HepG2 (cell line): ENCODE results near the gene COPS9. TPM values are rescaled to one million over a fixed set of nuclear protein-coding genes. Genes with fewer than 3 reads are reported as not detected.

Experiments
- ATAC-seq: fragments of 200-7000 bp; cut with Tn5 transposase; 3 replicates; pipeline ENCODE4 v1.9.1; 2020; ENCODE audit warnings: mild to moderate bottlenecking, moderate library complexity
- BruUV-seq: library from RNA; stranded (reverse); fragments of 400-500 nt; replicated peaks from 2 replicates; lab custom pipeline; 2021; lab: Mats Ljungman, UMichigan
- CTCF ChIA-PET: fragments of 300-600 bp; formaldehyde crosslinking; extraction: SDS; loops from one replicate; lab custom pipeline; 2021; ENCODE audit warnings: low total read pairs, inconsistent platforms, low intra/inter-chr PET ratio; lab: Yijun Ruan, JAX
- POLR2A ChIA-PET: fragments of 350-600 bp; sonication (Branson Sonifier 250); formaldehyde crosslinking; loops from one replicate; lab custom pipeline; 2020; ENCODE audit warnings: antibody characterized with exemption, inconsistent platforms; lab: Yijun Ruan, JAX
- DNase-seq: peaks from one replicate; pipeline ENCODE4 v3.0.0-alpha.2; 2015; ENCODE audit warnings: low spot score
- FAIRE-seq: peaks from 3 replicates; lab custom pipeline; 2011; peaks lifted over from hg19 to GRCh38; lab: Jason Lieb, UNC
- H2AFZ ChIP-seq: one replicate; pipeline ENCODE4 v1.6.1; 2011; ENCODE audit warnings: low read length, inconsistent platforms
- H3K27ac ChIP-seq: fragments of 300-600 bp; 3 replicates; pipeline ENCODE4 v1.8.0; 2011; ENCODE audit warnings: mixed run types, mild to moderate bottlenecking, mixed read lengths, low read length, inconsistent platforms; ENCODE audit not compliant: insufficient read depth; ENCODE audit errors: extremely low read length
- H3K27me3 ChIP-seq, 2 experiments: fragments of 200-600 bp in 1 of 2; 2 replicates in 1 of 2; 3 replicates in 1 of 2; pipeline versions ENCODE4 v1.6.0 to v1.8.0; 2011; ENCODE audit warnings: low read length in 2 of 2, mild to moderate bottlenecking in 2 of 2, moderate library complexity in 2 of 2, inconsistent platforms in 1 of 2; ENCODE audit not compliant: insufficient read depth in 2 of 2, control insufficient read depth in 1 of 2
- H3K36me3 ChIP-seq, 2 experiments: fragments of 200-600 bp in 1 of 2; replicated peaks in 1 of 2; 2 replicates in 1 of 2; 3 replicates in 1 of 2; pipeline versions ENCODE4 v1.5.1 to v1.8.0; 2011; ENCODE audit warnings: low read length in 2 of 2, inconsistent platforms in 1 of 2; ENCODE audit not compliant: insufficient read depth in 2 of 2, control insufficient read depth in 1 of 2
- H3K4me1 ChIP-seq: 2 replicates; pipeline ENCODE4 v1.5.1; 2012; ENCODE audit warnings: low read length, inconsistent platforms; ENCODE audit not compliant: insufficient read depth
- H3K4me2 ChIP-seq: 2 replicates; pipeline ENCODE4 v1.6.0; 2011; ENCODE audit warnings: low read depth, low read length, inconsistent platforms
- H3K4me3 ChIP-seq, 3 experiments: fragments of 200-600 bp in 1 of 3; sonication (generic), shearing (Covaris generic) in 1 of 3; replicated peaks in 1 of 3; 2 replicates each; pipeline ENCODE4 v1.5.1; 2011 to 2016; ENCODE audit warnings: low read length in 3 of 3, inconsistent platforms in 2 of 3, low read depth in 2 of 3, mild to moderate bottlenecking in 2 of 3, control low read depth in 1 of 3, mixed read lengths in 1 of 3; ENCODE audit not compliant: insufficient read depth in 1 of 3
- H3K79me2 ChIP-seq: one replicate; pipeline ENCODE4 v1.6.1; 2011; ENCODE audit warnings: low read length, inconsistent platforms; ENCODE audit not compliant: insufficient read depth
- H3K9ac ChIP-seq: 2 replicates; pipeline ENCODE4 v1.6.0; 2011; ENCODE audit warnings: mild to moderate bottlenecking, low read depth, low read length, inconsistent platforms; ENCODE audit not compliant: insufficient read depth
- H3K9me3 ChIP-seq: 2 replicates; pipeline ENCODE4 v1.5.1; 2012; ENCODE audit warnings: mild to moderate bottlenecking, low read length
- H4K20me1 ChIP-seq: 2 replicates; pipeline ENCODE4 v1.6.0; 2011; ENCODE audit warnings: inconsistent platforms, mild to moderate bottlenecking, low read length, moderate library complexity; ENCODE audit not compliant: insufficient read depth
- FOSL1 ChIP-seq: sonication (generic); formaldehyde crosslinking; IDR thresholded peaks from 2 replicates; pipeline ENCODE4 v1.9.0; 2021; ENCODE audit warnings: missing genetic modification reagents, borderline replicate concordance
- FOXK1 ChIP-seq: sonication (generic); formaldehyde crosslinking; IDR thresholded peaks from 2 replicates; pipeline ENCODE4 v1.4.0; 2020; ENCODE audit warnings: low read depth, missing genetic modification reagents, borderline replicate concordance
- MAX ChIP-seq: IDR thresholded peaks from 2 replicates; pipeline ENCODE4 v1.6.1; 2012; ENCODE audit warnings: inconsistent platforms
- NR2F2 ChIP-seq: IDR thresholded peaks from 2 replicates; pipeline ENCODE4 v1.6.1; 2012; ENCODE audit warnings: low read depth, inconsistent platforms, borderline replicate concordance
- PCBP2 ChIP-seq: fragments of 200-400 bp; formaldehyde crosslinking; optimal IDR thresholded peaks from 2 replicates; pipeline ENCODE3; 2018; ENCODE audit warnings: low read length, low read depth; ENCODE audit not compliant: poor library complexity, severe bottlenecking
- PTBP1 ChIP-seq: fragments of 200-400 bp; formaldehyde crosslinking; IDR thresholded peaks from 2 replicates; pipeline ENCODE4 v1.6.1; 2018; ENCODE audit warnings: low read length, low read depth; ENCODE audit not compliant: poor library complexity, severe bottlenecking
- ZBTB38 ChIP-seq: sonication (generic); formaldehyde crosslinking; IDR thresholded peaks from 2 replicates; pipeline ENCODE4 v1.5.1; 2020; ENCODE audit warnings: mild to moderate bottlenecking, missing genetic modification reagents
- ZFP41 ChIP-seq: sonication (generic); formaldehyde crosslinking; IDR thresholded peaks from 2 replicates; pipeline ENCODE4 v1.4.0; 2020; ENCODE audit warnings: mild to moderate bottlenecking, missing genetic modification reagents, borderline replicate concordance
- ZNF143 ChIP-seq: sonication (generic); formaldehyde crosslinking; IDR thresholded peaks from 2 replicates; pipeline ENCODE4 v1.4.0; 2020; ENCODE audit warnings: missing genetic modification reagents
- ZNF230 ChIP-seq: sonication (generic); formaldehyde crosslinking; IDR thresholded peaks from 2 replicates; pipeline ENCODE4 v1.4.0; 2020; ENCODE audit warnings: mild to moderate bottlenecking, missing genetic modification reagents
- ZNF253 ChIP-seq: sonication (generic); formaldehyde crosslinking; IDR thresholded peaks from 2 replicates; pipeline ENCODE4 v1.8.0; 2022; ENCODE audit warnings: mild to moderate bottlenecking, missing genetic modification reagents, borderline replicate concordance
- ZNF33B ChIP-seq: sonication (generic); formaldehyde crosslinking; IDR thresholded peaks from 2 replicates; pipeline ENCODE4 v1.5.1; 2020; ENCODE audit warnings: mild to moderate bottlenecking, missing genetic modification reagents
- ZNF556 ChIP-seq: sonication (generic); formaldehyde crosslinking; IDR thresholded peaks from 2 replicates; pipeline ENCODE4 v1.4.0; 2020; ENCODE audit warnings: mild to moderate bottlenecking, missing genetic modification reagents, borderline replicate concordance
- WGBS: methylation state at CpG from one replicate; pipeline ENCODE4 v1.1.6; 2017; ENCODE audit warnings: low lambda C conversion rate; 5-methylcytosine and 5-hydroxymethylcytosine counted together
- in situ Hi-C: cut with HindIII; loops from 2 replicates; pipeline ENCODE4 v1.10.0; 2017; ENCODE audit warnings: low pct_unique_long_range_greater_than_20kb; ENCODE audit not compliant: extremely low pct_ligation_motif_present
- intact Hi-C: fragments of 100-400 bp; cut with micrococcal nuclease; formaldehyde crosslinking; loops from one replicate; pipeline ENCODE4 v1.10.0; 2022; ENCODE audit not compliant: unreplicated experiment
- polyA plus RNA-seq, 8 experiments: library from polyadenylated mRNA; depleted of rRNA in 3 of 8; stranded (reverse) in 7 of 8; unstranded in 1 of 8; fragments of >200 nt; fragmentation: Illumina TruSeq in 4 of 8; extraction: Trizol in 4 of 8; gene quantifications; 2 replicates each; pipeline versions ENCODE4 v1.2.1 to v1.2.3, GENCODE V29; 2011 to 2016; ENCODE audit warnings: low read depth in 4 of 8, missing spikeins in 1 of 8, mixed read lengths in 1 of 8; ENCODE audit not compliant: insufficient read depth in 1 of 8
- total RNA-seq, 5 experiments: library from RNA; depleted of rRNA; stranded (reverse); fragments of >200 nt; fragmentation: Illumina TruSeq; extraction: Trizol; gene quantifications; 2 replicates each; pipeline ENCODE4 v1.2.3, GENCODE V29; 2016; ENCODE audit warnings: low read depth in 1 of 5

COPS9 gene
- total and polyA plus RNA-seq, 2 of the 13 experiments (the other 11 are each of a cell fraction or from before 2014, with no cell fraction given) = 180 to 247 TPM

- DNase-seq (no peak), ATAC-seq (no peak), FAIRE-seq (no peak)
- Histone ChIP-seq H3K4me2 (no peak overlapping the region), H3K27me3 (peaks cover 8 to 59% of the 10 kb centered on the region in 2 experiments; a peak in 4 of 5 replicates), H3K9ac (no peak overlapping the region), H4K20me1 (no peaks in the 10 kb centered on the region), H3K27ac (no peak overlapping the region), H3K4me3 (no peak overlapping the region), H3K79me2 (peaks cover 23% of the 10 kb centered on the region), H3K4me1 (peaks cover 36% of the 10 kb centered on the region), H2AFZ (peak overlapping the region; percentile 47), H3K9me3 (no peaks in the 10 kb centered on the region), H3K36me3 (peaks cover 2 to 10% of the 10 kb centered on the region in 2 experiments; a peak in 2 of 5 replicates)
- in situ Hi-C loops = loop anchor here (10.0 kb wide), 1 partner anchor 203 kb away; no protein-coding TSS in a partner anchor
- CTCF ChIA-PET = no interaction called here
- 75% methylated on average over 19 of the region's 19 CpGs for WGBS
- TF ChIP-seq ZFP41 (no peak), ZNF143 (CRISPR knock-in tag) (no peak), ZNF253 (CRISPR knock-in tag) (0 out of 2 replicates have a peak, but pooled peaks have one; percentile 37), ZNF556 (no peak)
- POLR2A ChIA-PET = no interaction called here
- no TSS peak for BruUV-seq
- intact Hi-C loops = no loop called here
Measured at GRCh38 chr2:240137596-240138253, 1.6 kb upstream of the COPS9 start.

GRCh38 chr2:240136671-240137292 lies 677 bp upstream of the COPS9 start:
- intact Hi-C loops (no loop called here), in situ Hi-C loops (loop anchor here (10.0 kb wide), 1 partner anchor 202 kb away; no protein-coding TSS in a partner anchor)
- Histone ChIP-seq H4K20me1 (no peaks in the 10 kb centered on the region), H3K79me2 (peaks cover 23% of the 10 kb centered on the region), H3K9me3 (no peaks in the 10 kb centered on the region), H3K4me2 (peak overlapping the region; percentile 85), H3K27me3 (peaks cover 7 to 51% of the 10 kb centered on the region in 2 experiments; a peak in 4 of 5 replicates), H3K4me1 (peaks cover 36% of the 10 kb centered on the region), H3K36me3 (peaks cover 4 to 20% of the 10 kb centered on the region in 2 experiments; a peak in 4 of 5 replicates), H3K27ac (no peak overlapping the region), H3K9ac (peak overlapping the region; percentile 97), H3K4me3 (peak overlapping the region; percentile 99 to 100 (median 99)), H2AFZ (peak overlapping the region; percentile 47)
- ATAC-seq (no peak), FAIRE-seq (no peak), DNase-seq (no peak)
- 47% methylated on average over 36 of the region's 36 CpGs for WGBS
- no TSS peak for BruUV-seq
- ChIA-PET CTCF (no interaction called here), POLR2A (no interaction called here)
- no peak for TF ChIP-seq FOXK1 (CRISPR knock-in tag)
- peak; percentile 59 for TF ChIP-seq PCBP2
- TF ChIP-seq MAX = 0 out of 2 replicates have a peak, but pooled peaks have one; percentile 15
- TF ChIP-seq PTBP1 = peak; percentile 52
- 0 out of 2 replicates have a peak, but pooled peaks have one; percentile 17 for TF ChIP-seq ZNF230 (CRISPR knock-in tag)
- no peak for TF ChIP-seq ZNF33B (CRISPR knock-in tag)
- TF ChIP-seq NR2F2 = no peak
- peak; percentile 78 for TF ChIP-seq ZBTB38 (CRISPR knock-in tag)
- no peak for TF ChIP-seq FOSL1 (CRISPR knock-in tag)
